ENCODE measurements around the gene NPL.

The NPL gene

DNA sequence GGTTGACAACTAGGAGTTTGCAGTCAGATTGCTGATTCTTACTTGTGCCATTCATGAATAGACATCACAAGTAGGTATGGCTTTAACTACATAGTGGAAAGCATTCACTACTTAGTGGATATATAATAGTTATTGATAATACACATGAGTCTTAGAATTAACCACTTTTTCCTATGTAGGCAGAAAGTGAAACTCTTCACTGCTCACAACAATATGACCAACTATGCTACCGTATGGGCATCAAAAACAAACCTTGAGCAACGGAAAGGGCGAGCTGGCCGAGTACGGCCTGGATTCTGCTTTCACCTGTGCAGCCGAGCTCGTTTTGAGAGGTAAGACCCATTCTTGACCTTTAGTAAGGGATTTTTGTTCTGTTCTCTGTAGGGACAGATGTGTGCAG is 88.3 kb downstream of the NPL start:
- FAIRE-seq: no peak
- TF ChIP-seq, protein P1, sequence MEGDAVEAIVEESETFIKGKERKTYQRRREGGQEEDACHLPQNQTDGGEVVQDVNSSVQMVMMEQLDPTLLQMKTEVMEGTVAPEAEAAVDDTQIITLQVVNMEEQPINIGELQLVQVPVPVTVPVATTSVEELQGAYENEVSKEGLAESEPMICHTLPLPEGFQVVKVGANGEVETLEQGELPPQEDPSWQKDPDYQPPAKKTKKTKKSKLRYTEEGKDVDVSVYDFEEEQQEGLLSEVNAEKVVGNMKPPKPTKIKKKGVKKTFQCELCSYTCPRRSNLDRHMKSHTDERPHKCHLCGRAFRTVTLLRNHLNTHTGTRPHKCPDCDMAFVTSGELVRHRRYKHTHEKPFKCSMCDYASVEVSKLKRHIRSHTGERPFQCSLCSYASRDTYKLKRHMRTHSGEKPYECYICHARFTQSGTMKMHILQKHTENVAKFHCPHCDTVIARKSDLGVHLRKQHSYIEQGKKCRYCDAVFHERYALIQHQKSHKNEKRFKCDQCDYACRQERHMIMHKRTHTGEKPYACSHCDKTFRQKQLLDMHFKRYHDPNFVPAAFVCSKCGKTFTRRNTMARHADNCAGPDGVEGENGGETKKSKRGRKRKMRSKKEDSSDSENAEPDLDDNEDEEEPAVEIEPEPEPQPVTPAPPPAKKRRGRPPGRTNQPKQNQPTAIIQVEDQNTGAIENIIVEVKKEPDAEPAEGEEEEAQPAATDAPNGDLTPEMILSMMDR (IDR thresholded peaks at IDR 0.05; ENCODE audit: insufficient read depth, missing control alignments): no peak
- DNase-seq (ENCODE audit: insufficient read length, low spot score): no peak

All from D721Med (cell line).